Measurements from ENCODE around the gene GLI2.

DNA sequence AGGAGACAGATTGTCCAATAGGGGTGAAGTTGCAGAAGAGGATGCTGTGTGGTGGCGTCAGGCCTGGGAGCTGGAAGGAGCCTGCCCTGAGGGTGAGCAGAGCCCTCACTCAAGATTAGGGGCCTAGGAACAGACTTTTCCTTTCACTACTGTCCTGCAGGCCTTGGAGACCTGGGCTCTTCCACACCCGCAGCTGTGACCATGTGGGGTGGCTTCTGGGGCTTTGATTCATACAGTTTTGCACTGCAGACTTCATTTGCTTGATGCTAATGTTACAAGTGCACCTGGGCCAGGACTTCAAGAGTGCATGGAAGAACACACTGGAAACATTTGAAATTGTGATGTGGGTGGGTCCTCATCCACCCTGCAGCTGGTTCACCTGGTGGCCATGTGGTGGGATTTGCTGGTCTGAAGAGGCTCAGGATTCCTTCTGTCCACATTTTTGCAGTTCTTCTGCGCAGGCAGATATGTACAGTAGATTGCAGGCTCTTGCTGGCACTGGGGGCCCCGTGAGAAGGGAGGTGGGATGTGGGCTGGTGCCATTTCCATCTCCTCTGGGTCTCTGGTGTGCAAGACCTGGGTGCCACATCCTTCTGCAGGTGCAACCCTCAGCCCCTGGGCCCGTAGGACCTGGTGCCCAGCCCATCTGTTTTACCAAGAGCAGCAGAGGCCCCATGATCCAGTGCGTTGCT is 9.9 kb downstream of the GLI2 start:
- TF ChIP-seq, protein P1, sequence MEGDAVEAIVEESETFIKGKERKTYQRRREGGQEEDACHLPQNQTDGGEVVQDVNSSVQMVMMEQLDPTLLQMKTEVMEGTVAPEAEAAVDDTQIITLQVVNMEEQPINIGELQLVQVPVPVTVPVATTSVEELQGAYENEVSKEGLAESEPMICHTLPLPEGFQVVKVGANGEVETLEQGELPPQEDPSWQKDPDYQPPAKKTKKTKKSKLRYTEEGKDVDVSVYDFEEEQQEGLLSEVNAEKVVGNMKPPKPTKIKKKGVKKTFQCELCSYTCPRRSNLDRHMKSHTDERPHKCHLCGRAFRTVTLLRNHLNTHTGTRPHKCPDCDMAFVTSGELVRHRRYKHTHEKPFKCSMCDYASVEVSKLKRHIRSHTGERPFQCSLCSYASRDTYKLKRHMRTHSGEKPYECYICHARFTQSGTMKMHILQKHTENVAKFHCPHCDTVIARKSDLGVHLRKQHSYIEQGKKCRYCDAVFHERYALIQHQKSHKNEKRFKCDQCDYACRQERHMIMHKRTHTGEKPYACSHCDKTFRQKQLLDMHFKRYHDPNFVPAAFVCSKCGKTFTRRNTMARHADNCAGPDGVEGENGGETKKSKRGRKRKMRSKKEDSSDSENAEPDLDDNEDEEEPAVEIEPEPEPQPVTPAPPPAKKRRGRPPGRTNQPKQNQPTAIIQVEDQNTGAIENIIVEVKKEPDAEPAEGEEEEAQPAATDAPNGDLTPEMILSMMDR (IDR thresholded peaks at IDR 0.05): no peak
- TF ChIP-seq POLR2AphosphoS5 (IDR thresholded peaks at IDR 0.05): no peak
- no peak for TF ChIP-seq POLR2A (IDR thresholded peaks at IDR 0.05)
- no peak for TF ChIP-seq EP300 (IDR thresholded peaks at IDR 0.05)
